GM19452 (cell line): ENCODE measurements around the gene ZBTB45.
"Not testable (repeated sequence)": the region's sequence is repeated elsewhere in the genome, so short reads cannot be mapped to it uniquely, and the experiment has no call there.

ENCODE experiments used
- ATAC-seq: cut with Tn5 transposase; IDR thresholded peaks from one replicate; pipeline ENCODE4 v1.9.1; 2021; ENCODE audit not compliant: unreplicated experiment

Gene ZBTB45

DNA sequence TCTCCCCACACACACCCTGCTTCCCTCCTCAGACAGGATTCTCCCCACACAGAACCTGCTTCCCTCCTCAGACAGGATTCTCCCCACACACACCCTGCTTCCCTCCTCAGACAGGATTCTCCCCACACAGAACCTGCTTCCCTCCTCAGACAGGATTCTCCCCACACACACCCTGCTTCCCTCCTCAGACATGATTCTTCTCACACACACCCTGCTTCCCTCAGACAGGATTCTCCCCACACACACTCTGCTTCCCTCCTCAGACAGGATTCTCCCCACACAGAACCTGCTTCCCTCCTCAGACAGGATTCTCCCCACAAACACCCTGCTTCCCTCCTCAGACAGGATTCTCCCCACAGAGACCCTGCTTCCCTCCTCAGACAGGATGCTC lies 19.6 kb upstream of the ZBTB45 start:
- not testable (repeated sequence) for ATAC-seq

DNA sequence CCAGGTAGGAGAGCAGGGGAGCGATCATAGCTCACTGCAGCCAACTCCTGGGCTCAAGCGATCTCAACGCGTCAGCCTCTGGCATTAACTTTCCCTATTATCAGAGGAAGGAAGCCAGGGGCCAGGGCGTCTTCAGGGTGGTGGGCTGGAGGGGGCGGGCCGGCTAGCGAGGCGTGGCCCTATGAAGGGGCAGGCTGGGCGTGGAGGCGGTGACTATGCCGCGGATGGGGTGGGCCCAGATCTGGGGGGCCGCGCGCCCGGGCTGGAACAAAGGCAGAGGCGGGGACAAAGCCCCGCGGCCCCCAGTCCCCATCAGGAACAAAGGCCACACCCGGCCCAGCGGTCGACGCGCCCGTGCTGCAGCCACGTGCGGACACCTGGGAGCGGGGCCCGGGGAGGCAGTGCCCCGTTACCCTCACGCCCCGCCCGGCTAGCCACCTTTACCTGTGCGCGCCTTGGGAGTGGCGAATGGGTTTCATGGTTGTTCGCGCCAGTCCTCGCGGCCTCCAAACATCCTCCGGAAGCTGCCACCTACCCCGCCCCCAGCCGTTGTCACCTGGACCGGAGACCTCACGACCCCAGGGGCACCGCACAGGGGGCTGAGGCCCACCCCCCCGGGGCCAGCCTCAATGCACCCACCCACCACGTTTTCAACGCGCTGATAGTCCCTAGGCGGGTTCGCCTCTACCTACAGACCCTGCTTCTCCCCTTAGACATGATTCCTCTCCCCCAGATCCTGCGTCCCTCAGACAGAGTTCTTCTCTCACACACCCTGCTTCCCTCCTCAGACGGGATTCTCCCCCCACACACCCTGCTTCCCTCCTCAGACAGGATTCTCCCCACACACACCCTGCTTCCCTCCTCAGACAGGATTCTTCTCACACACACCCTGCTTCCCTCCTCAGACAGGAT lies 18.9 kb upstream of the ZBTB45 start:
- no peak for ATAC-seq

DNA sequence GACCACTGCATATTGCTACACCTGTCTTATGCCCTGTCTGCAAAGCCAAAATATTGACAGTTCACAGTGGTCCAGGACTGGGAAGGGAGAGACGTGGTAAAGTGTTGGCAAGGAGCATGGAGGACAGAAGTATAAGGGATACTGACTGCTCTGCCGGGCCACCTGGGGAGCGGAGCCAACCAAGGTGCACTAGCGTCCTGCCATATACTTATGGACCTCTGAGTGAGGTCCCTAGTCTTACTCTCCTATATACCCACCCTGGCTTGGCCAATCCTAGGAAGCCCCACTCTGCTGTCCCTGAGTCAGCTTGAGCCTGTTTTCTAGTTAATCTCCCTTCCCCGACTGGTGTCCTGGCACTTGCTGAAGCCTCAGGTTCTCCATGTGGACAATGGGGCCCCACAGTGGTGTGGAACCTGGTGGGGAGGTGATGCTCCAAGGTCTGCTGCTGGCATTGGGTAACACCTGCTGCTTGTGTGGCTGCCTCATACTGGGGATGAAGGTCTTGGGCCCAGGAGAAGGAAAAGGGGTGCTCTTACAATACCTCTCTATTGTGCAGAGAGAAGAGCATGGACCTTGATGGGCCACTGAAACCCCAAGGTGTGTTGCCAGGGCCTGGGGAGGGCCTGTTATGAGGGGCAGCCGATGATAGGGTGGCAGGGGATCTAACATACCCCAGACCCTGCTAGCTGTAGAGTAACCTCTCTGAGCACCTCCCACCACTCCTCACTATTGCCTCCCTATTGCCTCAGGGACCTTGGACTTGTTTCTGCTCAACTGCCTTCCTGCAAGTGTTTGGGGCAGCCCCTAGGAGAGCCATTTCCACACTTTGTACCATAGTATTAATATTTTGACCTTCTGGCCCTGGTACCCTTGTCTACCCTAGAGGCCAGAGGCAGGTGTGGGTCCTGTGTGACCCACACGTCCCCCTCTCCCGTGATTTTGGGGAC lies 17.5 kb upstream of the ZBTB45 start:
- no peak for ATAC-seq

DNA sequence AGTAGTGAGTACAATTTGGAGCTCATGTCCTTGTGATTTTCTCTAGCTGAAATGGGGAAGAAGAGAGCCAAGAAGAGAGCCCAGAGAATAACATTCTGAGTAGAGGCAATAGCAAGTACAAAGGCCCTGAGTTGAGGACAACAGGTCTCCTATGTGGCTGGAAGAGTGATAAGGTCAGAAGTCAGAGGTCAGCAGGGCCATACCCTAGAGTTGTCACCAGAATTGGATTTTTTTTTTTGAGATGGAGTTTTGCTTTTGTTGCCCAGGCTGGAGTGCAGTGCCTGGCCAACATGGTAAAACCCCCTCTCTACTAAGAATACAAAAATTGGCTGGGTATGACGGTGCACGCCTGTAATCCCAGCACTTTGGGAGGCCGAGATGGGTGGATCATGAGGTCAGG lies 16.2 kb upstream of the ZBTB45 start:
- ATAC-seq, result no peak

DNA sequence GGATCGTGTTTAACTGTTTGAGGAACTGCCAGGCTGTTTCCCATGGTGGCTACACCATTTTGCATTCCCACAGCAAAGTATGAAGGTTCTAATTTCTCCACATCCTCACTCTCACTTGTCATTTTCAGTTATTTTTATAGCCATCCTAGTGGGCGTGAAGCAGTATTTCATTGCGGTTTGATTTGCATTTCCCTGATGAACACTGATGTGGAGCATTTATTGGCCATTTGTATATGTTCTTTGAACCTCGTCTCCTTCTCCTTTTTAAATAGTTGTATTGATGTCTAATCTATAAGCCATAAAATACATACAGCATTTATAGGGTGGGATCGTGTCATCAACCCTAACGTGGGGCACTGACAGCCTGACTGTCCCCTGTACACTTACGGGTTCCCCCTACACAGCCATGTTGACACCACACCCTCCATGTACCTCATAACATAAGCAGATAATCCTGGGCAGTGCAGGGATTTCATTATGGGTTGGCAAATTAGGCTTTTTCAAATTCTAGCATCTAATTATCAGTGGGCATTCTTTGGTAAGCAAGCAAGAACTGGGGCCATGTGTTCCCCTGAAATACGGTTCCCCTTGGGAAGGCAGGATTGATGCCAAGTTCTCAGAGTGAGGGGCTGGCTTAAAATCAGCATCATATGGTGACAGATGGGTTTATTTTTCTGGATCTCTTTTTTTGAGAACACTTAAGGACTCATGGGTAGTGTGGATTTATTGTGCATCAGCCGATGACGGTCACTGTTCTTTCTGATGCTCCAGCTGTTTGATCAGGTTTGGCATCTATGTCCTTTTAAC lies 11.6 kb upstream of the ZBTB45 start:
- ATAC-seq, result no peak

DNA sequence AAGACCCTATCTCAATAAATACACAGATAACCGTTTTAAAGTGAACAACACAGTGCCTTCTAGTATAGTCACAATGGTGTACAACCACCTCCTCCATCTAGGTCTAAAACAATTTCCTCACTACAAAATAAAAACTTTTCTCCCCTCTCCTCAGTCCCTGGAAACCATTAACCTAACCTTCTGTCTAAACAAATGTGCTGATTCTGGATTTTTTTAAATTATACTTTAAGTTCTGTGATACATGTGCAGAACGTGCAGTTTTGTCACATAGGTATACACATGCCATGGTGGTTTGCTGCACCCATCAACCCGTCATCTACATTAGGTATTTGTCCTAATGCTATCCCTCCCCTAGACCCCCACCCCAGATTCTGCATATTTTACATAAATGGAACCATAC lies 9.8 kb upstream of the ZBTB45 start:
- ATAC-seq, result no peak

DNA sequence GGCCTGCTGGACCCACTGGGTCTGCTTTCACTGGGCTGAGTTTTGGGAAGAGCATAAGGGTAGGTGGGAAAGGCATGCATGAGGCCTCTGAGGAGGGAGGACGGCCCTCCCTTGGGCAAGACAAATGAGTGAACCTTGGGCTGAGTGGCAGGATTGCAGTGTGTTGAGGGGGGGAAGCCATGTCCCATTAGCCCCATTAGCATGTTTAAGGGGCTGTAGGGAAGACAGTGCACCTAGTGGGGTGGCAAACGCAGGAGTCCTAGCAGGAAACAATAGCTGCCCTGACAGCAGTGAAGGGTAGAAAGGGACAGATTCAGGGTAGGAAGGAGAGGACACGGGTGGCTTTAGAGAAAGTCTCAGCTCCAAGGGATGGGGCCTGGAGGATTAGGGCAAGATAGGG lies 3.1 kb upstream of the ZBTB45 start:
- ATAC-seq, result no peak

DNA sequence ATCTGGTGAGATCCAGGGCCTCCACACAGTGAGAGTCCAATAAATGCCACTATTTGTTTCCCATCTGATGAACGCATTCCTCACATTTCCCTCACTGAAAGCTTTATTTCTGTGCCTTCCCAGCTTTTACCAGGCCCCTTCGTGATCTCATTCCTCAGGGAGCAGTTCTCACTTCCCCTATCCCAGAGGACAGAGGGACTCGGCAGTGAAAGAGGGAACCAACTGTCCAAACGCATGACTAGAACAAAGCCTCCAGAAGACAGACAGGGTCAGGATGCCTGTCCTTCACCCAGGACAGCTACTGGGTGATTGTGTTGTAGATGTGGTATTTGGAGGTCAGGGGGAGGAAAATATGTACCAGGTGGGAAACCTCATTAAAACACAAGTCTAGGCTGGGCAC lies 2.0 kb upstream of the ZBTB45 start:
- no peak for ATAC-seq

DNA sequence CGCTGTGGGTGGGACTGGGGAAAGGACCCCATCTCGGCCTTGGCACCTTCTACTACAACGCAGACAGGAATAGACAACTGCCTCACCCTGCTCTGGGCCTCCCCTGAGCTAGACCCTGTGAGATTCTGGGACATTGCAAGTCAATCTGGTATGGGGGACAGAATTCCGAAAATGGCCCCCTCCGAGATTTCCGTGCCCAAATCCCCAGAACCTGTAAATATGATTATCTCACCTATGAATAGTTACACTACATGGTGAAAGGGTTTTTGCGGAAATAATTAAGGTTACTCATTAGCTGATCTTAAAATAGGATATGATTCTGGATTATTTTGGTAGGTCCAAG lies 618 bp upstream of the ZBTB45 start:
- no peak for ATAC-seq

DNA sequence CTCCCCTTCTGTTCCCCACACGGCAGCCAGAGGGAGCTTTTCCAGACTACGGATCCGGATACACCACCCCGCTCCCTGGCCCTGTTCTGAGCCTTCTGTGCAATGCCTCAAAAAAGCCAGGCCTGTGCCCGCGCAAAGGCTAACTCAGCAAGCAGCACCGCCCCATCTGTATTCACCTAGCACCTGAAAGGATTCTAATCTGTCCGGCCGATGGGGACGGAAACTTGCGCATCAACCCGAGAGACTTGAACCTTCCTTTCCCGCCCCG lies 589 bp downstream of the ZBTB45 start:
- ATAC-seq, result no peak

DNA sequence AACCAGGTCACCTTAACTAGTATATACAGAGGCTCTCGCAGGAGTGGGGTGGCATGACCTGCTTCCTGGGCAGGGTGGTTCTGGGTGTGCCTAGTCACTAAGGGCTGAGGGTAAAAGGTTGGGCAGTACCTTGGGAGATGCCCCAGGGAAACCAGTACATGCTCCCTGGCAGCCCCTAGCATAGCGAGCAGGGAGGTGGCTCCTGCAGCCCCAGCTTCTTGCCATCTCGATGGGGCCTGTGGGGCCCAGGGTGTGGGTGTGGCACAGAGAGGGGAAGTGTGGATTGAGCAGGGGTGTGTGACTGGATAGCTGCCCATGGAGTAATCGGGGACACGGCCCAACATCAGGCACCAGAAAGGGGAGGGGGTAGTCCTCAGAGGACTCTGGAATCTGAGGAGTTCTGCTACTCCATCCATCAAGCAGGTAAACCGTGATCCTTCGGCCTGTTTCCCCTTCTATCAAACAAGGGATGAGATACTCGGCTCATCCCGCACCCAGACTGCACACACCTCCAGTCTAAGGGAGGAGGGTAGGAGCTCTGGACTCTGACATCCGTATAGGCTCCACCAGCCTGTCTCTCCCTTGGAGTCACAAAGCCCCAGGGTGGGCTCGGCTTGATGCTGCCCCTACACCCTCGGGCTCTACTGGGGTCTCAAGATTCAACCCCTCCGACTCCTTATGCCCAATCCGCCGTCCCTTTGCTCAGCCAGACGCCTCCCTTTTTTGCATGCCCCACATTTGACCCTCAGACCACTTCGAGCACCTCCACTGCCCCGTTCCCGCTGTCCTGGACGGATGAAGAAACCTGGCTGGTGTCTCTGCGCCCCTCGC lies 1.1 kb downstream of the ZBTB45 start:
- ATAC-seq, result no peak

DNA sequence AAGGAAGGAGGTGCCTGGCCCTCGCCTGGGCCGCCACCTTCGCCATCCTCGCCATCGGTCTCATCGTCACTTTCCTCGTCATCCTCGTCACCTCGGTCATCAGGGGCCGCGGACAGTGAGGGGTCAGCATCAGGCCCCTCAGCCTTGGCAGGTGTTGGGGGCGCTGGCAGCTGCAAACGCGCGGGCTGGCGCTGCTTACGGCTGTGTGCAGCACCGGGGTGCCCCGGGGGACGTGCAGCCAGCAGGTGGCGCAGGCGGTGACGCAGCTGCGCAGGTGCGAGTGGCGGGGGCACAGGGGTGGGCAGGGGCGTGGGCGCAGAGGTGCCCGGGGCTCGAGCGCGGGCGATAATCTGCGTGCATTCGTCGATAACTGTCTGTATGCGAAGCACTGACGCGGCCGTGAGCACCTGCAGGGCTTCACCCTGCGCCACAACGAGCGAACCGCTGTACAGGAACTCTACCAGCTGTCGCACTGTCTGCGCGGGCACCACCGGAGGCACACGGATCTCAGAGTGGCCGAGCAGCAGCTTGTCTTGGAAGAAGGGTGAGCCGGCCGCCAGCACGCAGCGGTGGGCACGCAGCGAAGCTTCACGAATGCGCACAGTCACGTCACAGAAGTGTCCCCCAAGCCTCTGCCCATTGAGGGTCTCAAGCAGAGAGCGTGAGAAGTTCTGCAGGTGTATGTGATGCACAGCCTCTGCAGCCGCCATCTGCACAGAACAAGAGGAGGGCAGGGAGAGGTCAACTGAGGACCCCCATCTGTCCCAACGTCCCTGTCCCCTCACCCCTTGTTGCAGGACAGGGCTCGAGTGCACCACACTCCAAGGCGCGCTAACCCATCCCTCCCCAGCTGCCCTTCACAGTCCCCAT lies 2.4 kb downstream of the ZBTB45 start:
- ATAC-seq, result no peak

DNA sequence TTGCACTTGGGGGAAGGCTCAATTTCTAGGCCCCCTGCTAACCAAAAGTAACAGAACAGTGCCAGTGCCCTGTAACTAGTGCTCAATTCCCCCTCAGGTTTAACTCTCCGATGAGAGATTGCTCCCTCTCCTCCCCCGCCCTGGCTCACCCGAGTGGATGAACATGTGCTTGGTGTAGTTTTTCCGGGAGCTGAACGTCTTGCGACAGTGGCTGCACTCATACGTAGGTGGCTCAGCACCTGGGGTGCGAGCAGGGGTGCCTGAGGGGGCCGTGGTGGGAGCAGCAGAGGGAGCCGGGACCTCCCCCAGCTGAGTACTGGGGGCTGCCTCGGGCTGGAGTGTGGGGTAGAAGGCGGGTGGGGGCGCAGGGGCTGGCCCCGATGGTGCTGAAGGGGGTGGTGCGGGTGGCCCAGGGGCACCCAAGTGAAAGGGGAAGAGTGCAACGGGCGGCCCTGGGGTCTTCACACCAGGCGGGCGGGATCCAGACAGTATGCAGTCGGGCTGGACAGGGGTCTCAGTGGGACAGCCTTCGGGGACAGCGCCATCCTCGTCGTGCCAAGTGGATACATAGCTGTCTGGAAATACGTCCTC lies 3.3 kb downstream of the ZBTB45 start:
- ATAC-seq, result no peak

DNA sequence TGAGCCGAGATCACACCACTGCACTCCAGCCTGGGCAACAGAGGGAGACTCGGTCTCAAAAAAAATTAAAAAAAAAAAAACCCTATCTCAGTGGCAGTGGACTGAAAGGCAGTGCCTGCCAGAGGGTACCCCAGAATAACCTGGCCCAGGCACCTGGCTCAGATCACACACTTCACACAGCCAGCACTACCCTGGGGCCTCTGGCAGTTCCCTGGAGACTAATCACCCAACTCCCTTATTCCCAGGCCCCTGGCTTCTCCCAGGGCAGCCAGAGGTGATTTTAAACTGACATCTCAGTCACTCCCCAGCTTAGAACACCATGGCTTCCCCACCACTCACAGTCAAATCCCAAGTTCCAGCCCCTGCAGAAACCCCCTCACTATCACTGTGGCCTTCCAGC lies 4.4 kb downstream of the ZBTB45 start:
- no peak for ATAC-seq

DNA sequence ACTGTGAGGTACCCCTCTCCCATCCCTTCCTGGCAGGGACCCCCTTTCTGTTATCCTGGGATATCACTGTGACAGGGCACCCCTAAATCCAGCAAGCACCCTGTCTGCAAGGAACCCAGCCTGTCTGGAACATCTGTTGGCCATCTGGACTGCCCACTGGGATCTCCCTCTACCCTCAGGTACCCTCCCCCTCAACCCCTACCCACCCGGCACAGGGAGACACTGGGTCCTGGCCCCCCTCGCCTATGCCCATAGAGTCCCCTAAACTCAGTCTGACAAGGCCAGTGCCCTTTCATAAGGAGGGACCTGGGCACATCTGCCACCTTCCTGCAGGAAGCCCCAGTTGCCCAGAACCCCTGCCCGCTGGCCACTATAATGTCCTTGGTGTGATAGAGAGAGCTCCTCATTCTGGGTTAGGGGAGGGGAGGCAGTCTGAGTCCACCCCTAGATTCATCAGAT lies 5.0 kb downstream of the ZBTB45 start:
- ATAC-seq, result no peak

DNA sequence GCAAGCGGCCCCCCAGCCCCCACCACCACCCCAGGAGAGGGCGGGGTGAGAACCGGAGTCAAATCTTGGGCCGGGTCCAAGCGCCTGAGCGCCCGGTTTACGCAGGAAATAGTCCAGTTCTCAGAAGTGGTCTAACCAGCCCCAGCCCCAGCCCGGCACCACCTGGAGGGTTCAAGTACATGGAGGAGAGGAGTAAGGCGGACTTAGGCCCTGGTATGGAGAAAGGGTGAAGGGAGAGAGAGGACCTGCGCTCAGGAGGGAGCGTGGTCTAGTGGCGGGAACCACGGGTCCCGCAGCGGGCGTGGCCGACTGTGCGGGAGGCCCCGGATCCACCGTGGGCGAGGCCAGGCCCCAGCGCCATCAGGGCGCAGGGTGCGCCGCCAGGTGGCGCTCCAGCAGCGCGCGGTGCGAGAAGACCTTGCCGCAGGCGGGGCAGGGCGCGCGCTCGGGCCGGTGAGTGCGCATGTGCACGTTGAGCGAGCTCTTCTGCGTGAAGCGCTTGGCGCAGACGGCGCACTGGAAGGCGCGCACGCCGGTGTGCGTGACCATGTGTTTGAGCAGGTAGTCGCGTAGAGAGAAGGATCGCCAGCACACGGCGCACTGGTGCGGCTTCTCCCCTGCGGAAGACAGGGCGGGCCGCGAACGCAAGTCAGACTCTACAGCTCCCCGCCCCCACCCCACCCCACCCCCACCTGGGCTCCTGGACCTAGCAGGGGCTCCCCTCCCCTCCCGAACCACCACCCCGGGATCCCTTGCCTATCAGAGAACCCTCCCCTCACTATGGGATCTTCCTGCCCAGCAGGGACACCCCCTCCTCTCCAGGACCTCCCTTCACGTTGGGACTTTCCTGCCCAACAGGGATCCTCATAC lies 5.7 kb downstream of the ZBTB45 start:
- peak; percentile 83 for ATAC-seq

DNA sequence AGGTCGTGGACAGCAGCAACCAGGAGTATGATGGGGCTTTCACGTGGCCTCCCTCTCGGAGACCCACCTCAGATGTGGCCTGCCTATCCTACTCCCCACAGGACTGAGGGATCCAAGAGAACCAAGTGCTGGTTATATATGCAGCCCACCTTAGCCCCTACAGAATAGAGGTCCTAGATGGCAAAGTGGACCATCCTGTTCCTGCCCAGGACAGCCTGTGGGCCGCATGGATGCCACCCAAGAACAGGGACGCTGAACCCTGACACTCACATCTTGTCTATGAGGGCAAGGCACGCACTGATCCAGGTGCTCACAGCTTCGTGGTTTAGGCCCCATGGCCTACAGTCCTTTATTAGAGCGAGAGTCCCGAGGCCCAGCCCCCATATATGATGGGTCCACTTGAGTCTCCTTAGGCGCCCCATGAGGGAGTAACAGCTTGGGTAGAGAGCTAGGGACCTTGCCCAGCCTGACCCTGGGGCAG lies 6.4 kb downstream of the ZBTB45 start:
- no peak for ATAC-seq
